ENCODE measurements around the gene RSBN1L.

The RSBN1L gene

DNA sequence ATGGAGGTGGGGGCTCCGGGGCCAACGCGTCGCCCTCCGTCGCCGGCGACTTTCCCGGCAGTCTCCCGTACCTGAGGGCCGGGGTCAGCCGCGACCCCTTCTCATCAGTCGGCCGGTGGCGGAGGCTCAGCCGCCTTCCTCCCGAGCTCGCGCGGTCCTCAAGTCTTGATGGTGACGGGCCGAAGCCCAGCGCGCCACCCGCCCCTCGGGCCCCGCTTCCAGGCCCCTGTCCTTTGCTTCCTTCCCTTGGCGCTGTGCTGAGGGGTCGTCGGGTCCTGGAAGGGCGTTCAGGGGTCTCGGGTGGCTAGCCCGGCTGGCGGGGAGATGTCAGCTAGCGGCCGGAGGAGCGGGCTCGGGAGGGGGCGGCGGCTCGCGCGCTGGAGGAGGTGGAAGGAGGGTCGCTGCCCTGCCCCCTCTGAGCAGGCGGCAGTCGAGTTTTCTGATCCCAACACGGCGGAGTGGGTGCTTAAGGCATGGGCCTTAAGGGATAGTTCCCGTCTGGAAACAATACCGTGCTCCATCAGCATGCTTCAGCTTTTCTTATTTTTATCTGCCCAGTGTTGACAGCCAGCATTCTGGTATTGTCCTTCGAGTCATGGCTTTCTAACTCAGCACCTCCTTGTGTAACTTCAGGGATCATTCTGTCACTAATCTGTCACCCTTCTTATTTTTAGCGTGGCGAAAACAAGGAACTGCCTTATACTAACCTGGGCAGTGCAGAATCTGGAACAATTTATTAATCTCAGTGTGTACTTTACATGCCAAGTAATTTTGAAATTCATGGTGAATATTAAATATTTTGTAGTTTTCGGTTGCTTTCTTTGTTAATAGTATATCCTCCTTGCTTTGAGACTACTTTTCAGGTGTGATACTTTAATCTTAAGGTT is 103.1 kb downstream of the RSBN1L start:
- TF ChIP-seq, protein P1, sequence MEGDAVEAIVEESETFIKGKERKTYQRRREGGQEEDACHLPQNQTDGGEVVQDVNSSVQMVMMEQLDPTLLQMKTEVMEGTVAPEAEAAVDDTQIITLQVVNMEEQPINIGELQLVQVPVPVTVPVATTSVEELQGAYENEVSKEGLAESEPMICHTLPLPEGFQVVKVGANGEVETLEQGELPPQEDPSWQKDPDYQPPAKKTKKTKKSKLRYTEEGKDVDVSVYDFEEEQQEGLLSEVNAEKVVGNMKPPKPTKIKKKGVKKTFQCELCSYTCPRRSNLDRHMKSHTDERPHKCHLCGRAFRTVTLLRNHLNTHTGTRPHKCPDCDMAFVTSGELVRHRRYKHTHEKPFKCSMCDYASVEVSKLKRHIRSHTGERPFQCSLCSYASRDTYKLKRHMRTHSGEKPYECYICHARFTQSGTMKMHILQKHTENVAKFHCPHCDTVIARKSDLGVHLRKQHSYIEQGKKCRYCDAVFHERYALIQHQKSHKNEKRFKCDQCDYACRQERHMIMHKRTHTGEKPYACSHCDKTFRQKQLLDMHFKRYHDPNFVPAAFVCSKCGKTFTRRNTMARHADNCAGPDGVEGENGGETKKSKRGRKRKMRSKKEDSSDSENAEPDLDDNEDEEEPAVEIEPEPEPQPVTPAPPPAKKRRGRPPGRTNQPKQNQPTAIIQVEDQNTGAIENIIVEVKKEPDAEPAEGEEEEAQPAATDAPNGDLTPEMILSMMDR (IDR thresholded peaks at IDR 0.05; ENCODE audit: insufficient read depth, low read depth, low read length, missing control alignments), result no peak
- peak; percentile 37 for DNase-seq (ENCODE audit: low read depth)
- H3K4me3 ChIP-seq (ENCODE audit: low read length), result peak overlapping the region; percentile 80

DNA sequence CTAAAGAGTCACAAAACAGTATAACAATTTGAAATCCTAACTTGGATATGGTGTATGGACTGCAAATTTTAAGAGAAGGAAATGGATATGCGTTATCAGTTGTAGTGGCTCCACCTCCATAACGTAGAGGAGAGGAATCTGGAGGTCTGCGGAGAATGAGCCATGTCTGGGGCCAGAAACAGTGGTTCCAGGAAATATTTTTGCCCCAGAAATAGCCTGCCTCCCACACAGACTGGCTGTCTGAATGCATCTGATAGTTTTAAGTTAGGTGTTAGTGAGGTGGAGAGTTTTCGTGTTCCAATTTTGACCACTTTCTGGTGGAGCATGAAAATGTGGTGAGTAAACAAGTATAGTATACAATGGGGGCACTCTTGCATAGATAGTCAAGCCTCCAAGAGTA is 103.9 kb downstream of the RSBN1L start:
- TF ChIP-seq, protein P1 (IDR thresholded peaks at IDR 0.05; ENCODE audit: insufficient read depth, low read depth, low read length, missing control alignments), result no peak
- no peak overlapping the region for H3K4me3 ChIP-seq (ENCODE audit: low read length)
- no peak for DNase-seq (ENCODE audit: low read depth)

DNA sequence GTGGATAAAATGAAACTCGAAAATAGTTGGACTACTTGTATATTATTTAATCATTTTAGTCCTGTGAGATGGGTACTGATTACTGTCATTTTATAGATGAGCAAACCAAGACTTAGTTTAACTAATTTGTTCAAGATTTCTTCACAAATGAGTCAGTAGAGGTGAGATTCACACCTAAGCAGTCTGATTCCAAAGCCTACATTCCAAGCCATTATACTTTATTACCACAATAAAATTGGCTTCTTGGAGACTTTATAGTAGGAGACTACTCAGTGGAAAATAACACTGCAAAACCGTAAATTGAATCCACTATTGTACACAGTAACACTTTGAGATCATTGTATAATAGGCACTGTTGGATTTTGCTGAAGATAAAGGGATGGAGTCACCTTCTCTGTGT is 104.5 kb downstream of the RSBN1L start:
- TF ChIP-seq, protein P1 (IDR thresholded peaks at IDR 0.05; ENCODE audit: insufficient read depth, low read depth, low read length, missing control alignments), result no peak
- no peak for DNase-seq (ENCODE audit: low read depth)
- no peak overlapping the region for H3K4me3 ChIP-seq (ENCODE audit: low read length)

DNA sequence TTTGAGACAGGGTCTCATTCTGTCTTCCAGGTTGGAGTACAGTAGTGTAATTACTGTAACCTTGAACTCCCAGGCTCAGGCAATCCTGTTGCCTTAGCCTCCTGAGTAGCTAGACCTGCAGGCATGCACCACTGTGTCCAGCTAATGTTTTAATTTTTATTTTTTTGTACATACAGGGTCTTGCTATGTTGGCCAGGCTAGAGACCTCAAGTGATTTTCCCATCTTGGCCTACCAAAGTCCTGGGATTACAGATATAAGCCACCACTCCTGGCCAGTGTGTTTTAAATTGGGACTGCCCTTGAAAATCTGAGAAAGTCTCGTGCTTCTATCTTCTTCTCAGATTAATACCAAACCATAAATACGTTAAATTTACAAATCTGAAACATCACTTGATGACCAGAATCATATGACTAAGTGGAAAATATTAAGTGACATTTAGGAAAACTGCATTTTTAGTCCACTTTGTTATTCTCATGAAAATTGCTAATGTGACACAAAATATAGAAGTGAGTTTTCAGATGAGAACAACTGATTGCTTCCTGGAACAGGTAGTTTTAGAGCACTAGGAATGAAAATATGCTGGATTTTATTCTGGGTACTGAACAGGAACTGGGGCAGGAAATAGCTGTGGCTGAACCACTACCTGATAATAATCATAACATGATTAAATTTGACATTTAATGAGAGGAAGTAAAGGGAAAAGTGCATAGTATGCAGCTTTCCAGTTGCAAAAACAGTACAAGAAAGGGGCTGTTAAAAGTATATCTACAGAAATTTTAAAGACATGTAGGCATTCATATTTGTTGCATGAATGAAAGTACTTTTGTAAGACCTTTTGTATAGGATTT is 106.5 kb downstream of the RSBN1L start:
- no peak for DNase-seq (ENCODE audit: low read depth)
- no peak overlapping the region for H3K4me3 ChIP-seq (ENCODE audit: low read length)
- TF ChIP-seq, protein P1 (IDR thresholded peaks at IDR 0.05; ENCODE audit: insufficient read depth, low read depth, low read length, missing control alignments), result no peak

- no peak overlapping the region for H3K4me3 ChIP-seq (ENCODE audit: low read length)
- TF ChIP-seq, protein P1 (IDR thresholded peaks at IDR 0.05; ENCODE audit: insufficient read depth, low read depth, low read length, missing control alignments), result no peak
- no peak for DNase-seq (ENCODE audit: low read depth)
Measured at GRCh38 chr7:77806425-77806824, 110.2 kb downstream of the RSBN1L start.

- no peak overlapping the region for H3K4me3 ChIP-seq (ENCODE audit: low read length)
- DNase-seq (ENCODE audit: low read depth), result no peak
- TF ChIP-seq, protein P1 (IDR thresholded peaks at IDR 0.05; ENCODE audit: insufficient read depth, low read depth, low read length, missing control alignments), result no peak
Measured at GRCh38 chr7:77808517-77808916, 112.3 kb downstream of the RSBN1L start.
